CD4-positive, alpha-beta memory T cell (primary cell): ENCODE measurements around the gene MGAT4A. TPM values are rescaled to one million over a fixed set of nuclear protein-coding genes. Genes with fewer than 3 reads are reported as not detected.

ENCODE experiments used
- CTCF ChIA-PET: fragments of 350-600 bp; sonication (Branson Sonifier 250); formaldehyde crosslinking; loops from one replicate; lab custom pipeline; 2021; ENCODE audit warnings: inconsistent platforms; ENCODE audit not compliant: partially characterized antibody; lab: Charles Lee
- POLR2A ChIA-PET: fragments of 350-600 bp; sonication (Branson Sonifier 250); formaldehyde crosslinking; loops from one replicate; lab custom pipeline; 2021; ENCODE audit not compliant: partially characterized antibody; lab: Charles Lee
- DNase-seq, 5 donors: peaks; one replicate each; pipeline versions ENCODE4 v3.0.0 to v3.0.0-alpha.2; 2020 to 2022; ENCODE audit warnings: mixed read lengths in 1 of 5
- H3K27ac ChIP-seq: one replicate; pipeline ENCODE4 v1.7.0; 2013; ENCODE audit warnings: low read depth, low read length
- H3K27me3 ChIP-seq: 2 replicates; pipeline ENCODE4 v1.7.0; 2013; ENCODE audit warnings: mild to moderate bottlenecking, low read length, moderate library complexity; ENCODE audit not compliant: insufficient read depth
- H3K36me3 ChIP-seq: 2 replicates; pipeline ENCODE4 v1.7.0; 2013; ENCODE audit warnings: mild to moderate bottlenecking, low read length, moderate library complexity; ENCODE audit not compliant: insufficient read depth
- H3K4me1 ChIP-seq: 2 replicates; pipeline ENCODE4 v1.7.0; 2013; ENCODE audit warnings: mild to moderate bottlenecking, low read length, moderate library complexity; ENCODE audit not compliant: insufficient read depth
- H3K4me3 ChIP-seq, 2 donors: one replicate each; pipeline ENCODE4 v1.7.0; 2013; ENCODE audit warnings: low read length in 2 of 2, mild to moderate bottlenecking in 1 of 2
- H3K9me3 ChIP-seq, 2 donors: one replicate each; pipeline ENCODE4 v1.7.0; 2013; ENCODE audit warnings: low read length in 2 of 2, control low read depth in 1 of 2; ENCODE audit not compliant: control insufficient read depth in 1 of 2
- H3K27ac Mint-ChIP-seq, 7 donors: one replicate each; pipeline ENCODE4 v1.8.0; 2020 to 2021; ENCODE audit warnings: mixed read lengths in 7 of 7, mild to moderate bottlenecking in 6 of 7, inconsistent platforms in 3 of 7, moderate library complexity in 3 of 7
- H3K27me3 Mint-ChIP-seq, 2 donors: one replicate each; pipeline ENCODE4 v1.8.0; 2020 to 2021; ENCODE audit warnings: mixed read lengths in 2 of 2
- H3K36me3 Mint-ChIP-seq, 2 donors: one replicate each; pipeline ENCODE4 v1.8.0; 2020 to 2021; ENCODE audit warnings: mixed read lengths in 2 of 2, inconsistent platforms in 1 of 2, mild to moderate bottlenecking in 1 of 2
- H3K4me1 Mint-ChIP-seq, 4 donors: one replicate each; pipeline ENCODE4 v1.8.0; 2020 to 2021; ENCODE audit warnings: mixed read lengths in 4 of 4, mild to moderate bottlenecking in 1 of 4
- H3K4me3 Mint-ChIP-seq, 8 donors: one replicate each; pipeline ENCODE4 v1.8.0; 2020 to 2021; ENCODE audit warnings: mixed read lengths in 8 of 8, mild to moderate bottlenecking in 7 of 8, moderate library complexity in 6 of 8, inconsistent platforms in 3 of 8
- H3K9me3 Mint-ChIP-seq, 8 donors: one replicate each; pipeline ENCODE4 v1.8.0; 2020 to 2021; ENCODE audit warnings: mixed read lengths in 8 of 8, mild to moderate bottlenecking in 5 of 8, inconsistent platforms in 3 of 8, moderate library complexity in 1 of 8
- intact Hi-C: fragments of 100-400 bp; cut with micrococcal nuclease; formaldehyde crosslinking; loops from one replicate; pipeline ENCODE4 v1.15.1; 2023
- polyA plus RNA-seq, 2 donors: library from polyadenylated mRNA; unstranded; fragments of 300-500 nt; fragmentation: Illumina TruSeq; gene quantifications; one replicate each; pipeline ENCODE4 v1.2.3, GENCODE V29; 2021
- total RNA-seq, 2 experiments: library from RNA; stranded (reverse); gene quantifications; one replicate each; pipeline ENCODE4 v1.2.3, GENCODE V29; 2021

MGAT4A gene
- total and polyA plus RNA-seq, 4 experiments from 2014 or later, result 223 to 336 (median 263) TPM

DNA sequence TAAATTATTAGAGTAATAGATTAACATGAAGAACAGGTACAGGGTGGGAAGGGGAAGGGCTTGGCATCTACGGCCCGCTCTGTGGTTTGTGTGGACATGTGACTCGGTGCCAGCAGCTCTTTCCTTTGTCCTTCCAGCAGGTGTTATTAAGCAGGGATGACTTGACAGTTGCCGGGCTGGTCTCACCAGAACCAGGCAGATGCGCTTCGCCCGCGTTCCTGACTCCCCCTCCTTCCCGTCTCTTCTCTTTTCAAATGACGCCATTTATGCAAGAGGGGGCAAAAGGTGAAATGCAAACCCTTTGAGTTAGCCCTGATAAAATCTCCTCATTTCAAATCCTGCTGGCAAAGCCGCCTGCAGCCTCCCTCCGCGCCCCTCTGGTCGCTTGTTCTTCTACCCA is 38.9 kb upstream of the MGAT4A start:
- POLR2A ChIA-PET, result interaction anchor here (2.2 to 13.3 kb wide), 8 partner anchors 11 to 305 kb away, joined by 9 to 565 read pairs (median 20); partner anchors contain the start of gene MGAT4A
- Histone ChIP-seq H3K27me3 (no peaks in the 10 kb centered on the region), H3K36me3 (no peaks in the 10 kb centered on the region), H3K9me3 (no peaks in the 10 kb centered on the region), H3K4me1 (peaks cover 85% of the 10 kb centered on the region), H3K27ac (peak overlapping the region; percentile 57), H3K4me3 (peak overlapping the region in 1 of 2 donors; percentile 39)
- H3K36me3 Mint-ChIP-seq, result peaks cover 0 to 9% of the 10 kb centered on the region in 2 donors
- H3K4me3 Mint-ChIP-seq, result peak overlapping the region; percentile 92 to 99 (median 94)
- H3K4me1 Mint-ChIP-seq, result peaks cover 66 to 94% (median 81%) of the 10 kb centered on the region in 4 donors
- CTCF ChIA-PET, result interaction anchor here (2.9 to 4.8 kb wide), 3 partner anchors 9 to 54 kb away, joined by 17 to 51 read pairs (median 30); partner anchors contain the start of gene MGAT4A
- peak; percentile 46 to 78 (median 53) for DNase-seq
- H3K27ac Mint-ChIP-seq, result peak overlapping the region; percentile 89 to 100 (median 98)
- intact Hi-C loops, result loop anchor here (2.0 to 5.0 kb wide), 4 partner anchors 38 to 298 kb away; no protein-coding TSS in a partner anchor
- no peaks in the 10 kb centered on the region for H3K27me3 Mint-ChIP-seq
- peaks cover 0 to 3% (median 0%) of the 10 kb centered on the region in 8 donors for H3K9me3 Mint-ChIP-seq

DNA sequence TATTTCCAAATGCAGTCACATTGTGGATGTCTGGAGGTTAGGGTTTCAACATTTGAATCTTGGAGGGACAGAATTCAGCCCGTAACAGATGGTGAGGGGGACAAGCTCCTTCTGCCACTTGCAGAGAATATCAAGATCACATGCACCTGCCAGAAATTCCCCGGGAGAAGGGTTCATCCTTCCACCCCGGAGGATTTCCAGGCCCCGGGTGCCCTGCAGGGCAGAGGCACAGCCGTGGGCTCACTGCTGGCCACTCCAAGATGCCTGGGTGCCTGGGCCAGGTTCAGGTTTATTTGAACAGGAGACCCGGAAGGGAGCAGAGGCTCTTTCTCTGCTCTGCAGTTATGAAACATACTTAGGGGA is 38.2 kb upstream of the MGAT4A start:
- Mint-ChIP-seq H3K4me3 (peak overlapping the region; percentile 67 to 98 (median 76)), H3K27ac (peak overlapping the region; percentile 89 to 100 (median 98)), H3K9me3 (peaks cover 0 to 2% (median 0%) of the 10 kb centered on the region in 8 donors), H3K27me3 (no peaks in the 10 kb centered on the region), H3K36me3 (peaks cover 0 to 9% of the 10 kb centered on the region in 2 donors), H3K4me1 (peaks cover 65 to 97% (median 79%) of the 10 kb centered on the region in 4 donors)
- H3K27me3 ChIP-seq, result no peaks in the 10 kb centered on the region
- no peaks in the 10 kb centered on the region for H3K9me3 ChIP-seq
- H3K36me3 ChIP-seq, result no peaks in the 10 kb centered on the region
- no peak for DNase-seq
- ChIA-PET CTCF (interaction anchor here (1.2 to 1.8 kb wide), 3 partner anchors 36 to 54 kb away, joined by 4 to 6 read pairs (median 4); no protein-coding TSS in a partner anchor), POLR2A (interaction anchor here (1.3 to 13.3 kb wide), 4 partner anchors 10 to 109 kb away, joined by 3 to 565 read pairs (median 198); partner anchors contain the start of gene MGAT4A)
- intact Hi-C loops, result no loop called here
- peaks cover 83% of the 10 kb centered on the region for H3K4me1 ChIP-seq
- peak overlapping the region; percentile 57 for H3K27ac ChIP-seq
- peak overlapping the region in 1 of 2 donors; percentile 2 for H3K4me3 ChIP-seq

- peak overlapping the region; percentile 67 to 98 (median 76) for H3K4me3 Mint-ChIP-seq
- peaks cover 83% of the 10 kb centered on the region for H3K4me1 ChIP-seq
- H3K27me3 ChIP-seq, result no peaks in the 10 kb centered on the region
- POLR2A ChIA-PET, result interaction anchor here (0.7 to 13.3 kb wide), 5 partner anchors 10 to 109 kb away, joined by 3 to 565 read pairs (median 173); partner anchors contain the start of gene MGAT4A
- H3K9me3 ChIP-seq, result no peaks in the 10 kb centered on the region
- H3K27me3 Mint-ChIP-seq, result no peaks in the 10 kb centered on the region
- H3K27ac Mint-ChIP-seq, result peak overlapping the region; percentile 89 to 100 (median 98)
- CTCF ChIA-PET, result interaction anchor here (1.2 to 1.8 kb wide), 4 partner anchors 35 to 55 kb away, joined by 3 to 6 read pairs (median 4); no protein-coding TSS in a partner anchor
- H3K4me1 Mint-ChIP-seq, result peaks cover 63 to 95% (median 78%) of the 10 kb centered on the region in 4 donors
- peak in 1 of 5 donors; percentile 54 for DNase-seq
- H3K9me3 Mint-ChIP-seq, result peaks cover 0 to 1% (median 0%) of the 10 kb centered on the region in 8 donors
- no peaks in the 10 kb centered on the region for H3K36me3 ChIP-seq
- H3K27ac ChIP-seq, result peak overlapping the region; percentile 57
- intact Hi-C loops, result no loop called here
- H3K36me3 Mint-ChIP-seq, result peaks cover 0 to 9% of the 10 kb centered on the region in 2 donors
- peak overlapping the region in 1 of 2 donors; percentile 2 for H3K4me3 ChIP-seq
These were observed 37.6 kb upstream of the MGAT4A start for GRCh38 chr2:98768384-98769113.

GRCh38 chr2:98764499-98764898 is 33.6 kb upstream of the MGAT4A start:
- Histone ChIP-seq H3K9me3 (no peaks in the 10 kb centered on the region), H3K27ac (no peak overlapping the region), H3K4me1 (peaks cover 89% of the 10 kb centered on the region), H3K27me3 (no peaks in the 10 kb centered on the region), H3K4me3 (no peak overlapping the region), H3K36me3 (no peaks in the 10 kb centered on the region)
- H3K9me3 Mint-ChIP-seq, result peaks cover 0 to 2% (median 0%) of the 10 kb centered on the region in 8 donors
- H3K27ac Mint-ChIP-seq, result peak overlapping the region in 6 of 7 donors; percentile 58 to 98 (median 74)
- intact Hi-C loops, result no loop called here
- H3K4me1 Mint-ChIP-seq, result peaks cover 62 to 93% (median 77%) of the 10 kb centered on the region in 4 donors
- peaks cover 0 to 2% of the 10 kb centered on the region in 2 donors for H3K36me3 Mint-ChIP-seq
- no peak overlapping the region for H3K4me3 Mint-ChIP-seq
- no peak for DNase-seq
- CTCF ChIA-PET, result interaction anchor here (1.4 kb wide), 1 partner anchor 115 kb away, joined by 4 read pairs; no protein-coding TSS in a partner anchor
- POLR2A ChIA-PET, result interaction anchor here (1.2 to 13.3 kb wide), 2 partner anchors 31 to 72 kb away, joined by 3 to 565 read pairs; partner anchors contain the start of gene MGAT4A
- no peaks in the 10 kb centered on the region for H3K27me3 Mint-ChIP-seq

- no peaks in the 10 kb centered on the region for H3K9me3 ChIP-seq
- peak overlapping the region in 3 of 8 donors; percentile 10 to 27 (median 25) for H3K4me3 Mint-ChIP-seq
- H3K4me1 ChIP-seq, result peaks cover 89% of the 10 kb centered on the region
- no peaks in the 10 kb centered on the region for H3K36me3 Mint-ChIP-seq
- CTCF ChIA-PET, result interaction anchor here (1.4 kb wide), 1 partner anchor 114 kb away, joined by 4 read pairs; no protein-coding TSS in a partner anchor
- H3K36me3 ChIP-seq, result no peaks in the 10 kb centered on the region
- peak overlapping the region; percentile 58 to 93 (median 88) for H3K27ac Mint-ChIP-seq
- POLR2A ChIA-PET, result interaction anchor here (13.3 kb wide), 1 partner anchor 30 kb away, joined by 565 read pairs; the partner anchor contains the start of gene MGAT4A
- no peaks in the 10 kb centered on the region for H3K27me3 ChIP-seq
- intact Hi-C loops, result no loop called here
- no peaks in the 10 kb centered on the region for H3K27me3 Mint-ChIP-seq
- DNase-seq, result no peak
- peaks cover 0 to 2% (median 0%) of the 10 kb centered on the region in 8 donors for H3K9me3 Mint-ChIP-seq
- peaks cover 60 to 91% (median 75%) of the 10 kb centered on the region in 4 donors for H3K4me1 Mint-ChIP-seq
- no peak overlapping the region for H3K27ac ChIP-seq
- H3K4me3 ChIP-seq, result no peak overlapping the region
These were observed 32.4 kb upstream of the MGAT4A start for GRCh38 chr2:98763209-98763951.

- peaks cover 89% of the 10 kb centered on the region for H3K4me1 ChIP-seq
- H3K27me3 Mint-ChIP-seq, result no peaks in the 10 kb centered on the region
- H3K4me3 ChIP-seq, result no peak overlapping the region
- no peaks in the 10 kb centered on the region for H3K36me3 Mint-ChIP-seq
- intact Hi-C loops, result loop anchor here (1.0 kb wide), 1 partner anchor 9 kb away; no protein-coding TSS in a partner anchor
- peaks cover 0 to 2% (median 0%) of the 10 kb centered on the region in 8 donors for H3K9me3 Mint-ChIP-seq
- no peaks in the 10 kb centered on the region for H3K9me3 ChIP-seq
- H3K27ac ChIP-seq, result peak overlapping the region; percentile 34
- no peak for DNase-seq
- POLR2A ChIA-PET, result interaction anchor here (1.6 to 9.7 kb wide), 4 partner anchors 9 to 87 kb away, joined by 3 to 268 read pairs (median 114); partner anchors contain the start of gene MGAT4A
- peaks cover 62 to 91% (median 79%) of the 10 kb centered on the region in 4 donors for H3K4me1 Mint-ChIP-seq
- CTCF ChIA-PET, result interaction anchor here (1.2 to 2.8 kb wide), 2 partner anchors 9 to 113 kb away, joined by 3 to 17 read pairs; no protein-coding TSS in a partner anchor
- H3K4me3 Mint-ChIP-seq, result peak overlapping the region in 5 of 8 donors; percentile 42 to 64 (median 56)
- no peaks in the 10 kb centered on the region for H3K27me3 ChIP-seq
- peak overlapping the region; percentile 67 to 93 (median 88) for H3K27ac Mint-ChIP-seq
- no peaks in the 10 kb centered on the region for H3K36me3 ChIP-seq
These were observed 31.0 kb upstream of the MGAT4A start for GRCh38 chr2:98761909-98762308.
